ENCODE data around the gene CCDC190. TPM values are rescaled to one million over a fixed set of nuclear protein-coding genes. Genes with fewer than 3 reads are reported as not detected.

The CCDC190 gene
- polyA plus RNA-seq, 3 donors, result not detected

- no peak overlapping the region for H3K9ac ChIP-seq (ENCODE audit: insufficient read depth, low read length, poor library complexity, severe bottlenecking)
- WGBS (ENCODE audit: insufficient coverage), result 80% methylated on average over 1 of the region's 2 CpGs
- H3K36me3 ChIP-seq (replicated peaks in 1 of 2; ENCODE audit: control insufficient read depth in 1 of 2, insufficient read depth in 2 of 2, low read length in 2 of 2), result no peaks in the 10 kb centered on the region
- intact Hi-C loops (cut with micrococcal nuclease), result no loop called here
- TF ChIP-seq CTCF (IDR thresholded peaks at IDR 0.05), result no peak
- no peak overlapping the region for H3K4me2 ChIP-seq (replicated peaks; ENCODE audit: extremely low read depth, low read length, poor library complexity, severe bottlenecking)
- no peaks in the 10 kb centered on the region for H4K20me1 ChIP-seq (ENCODE audit: insufficient read depth, low read length)
- peaks cover 3 to 24% (median 13%) of the 10 kb centered on the region in 3 donors for H3K27me3 Mint-ChIP-seq (ENCODE audit: low read depth in 3 of 3)
- H3K4me1 Mint-ChIP-seq, result no peaks in the 10 kb centered on the region
- H3K4me3 Mint-ChIP-seq, result no peak overlapping the region
- H3K27ac Mint-ChIP-seq, result no peak overlapping the region
- H3K9me3 ChIP-seq (replicated peaks in 1 of 2; ENCODE audit: control insufficient read depth in 1 of 2, insufficient read depth in 1 of 2, low read length in 2 of 2), result peaks cover 9 to 17% of the 10 kb centered on the region in 2 donors
- no peak overlapping the region for H3K4me3 ChIP-seq (replicated peaks in 1 of 3; ENCODE audit: low read depth in 2 of 3, low read length in 3 of 3)
- H3K36me3 Mint-ChIP-seq, result no peaks in the 10 kb centered on the region
- H3K4me1 ChIP-seq (ENCODE audit: control insufficient read depth in 1 of 2, insufficient read depth in 2 of 2, low read length in 2 of 2), result no peaks in the 10 kb centered on the region
- H3K79me2 ChIP-seq (ENCODE audit: insufficient read depth, low read length), result no peaks in the 10 kb centered on the region
- peaks cover 7 to 23% (median 18%) of the 10 kb centered on the region in 7 donors for H3K9me3 Mint-ChIP-seq
- DNase-seq, result no peak
- H2AFZ ChIP-seq (ENCODE audit: insufficient read depth, low read depth, low read length, poor library complexity, severe bottlenecking), result no peak overlapping the region
- H3K27ac ChIP-seq (ENCODE audit: low read depth in 1 of 2, low read length in 2 of 2), result no peak overlapping the region
- peaks cover 0 to 2% of the 10 kb centered on the region in 2 donors for H3K27me3 ChIP-seq (ENCODE audit: control insufficient read depth in 2 of 2, insufficient read depth in 2 of 2, low read length in 2 of 2)
Measured at GRCh38 chr1:162908780-162909179, 47.8 kb upstream of the CCDC190 start.

- no peaks in the 10 kb centered on the region for H3K79me2 ChIP-seq (ENCODE audit: insufficient read depth, low read length)
- no peak overlapping the region for H3K27ac ChIP-seq (ENCODE audit: low read depth in 1 of 2, low read length in 2 of 2)
- H4K20me1 ChIP-seq (ENCODE audit: insufficient read depth, low read length), result no peaks in the 10 kb centered on the region
- Mint-ChIP-seq H3K27ac (no peak overlapping the region), H3K9me3 (peaks cover 7 to 21% (median 17%) of the 10 kb centered on the region in 7 donors), H3K4me3 (no peak overlapping the region), H3K36me3 (no peaks in the 10 kb centered on the region), H3K27me3 (ENCODE audit: low read depth in 3 of 3) (peaks cover 3 to 24% (median 13%) of the 10 kb centered on the region in 3 donors), H3K4me1 (no peaks in the 10 kb centered on the region)
- H3K4me2 ChIP-seq (replicated peaks; ENCODE audit: extremely low read depth, low read length, poor library complexity, severe bottlenecking), result no peak overlapping the region
- WGBS (ENCODE audit: insufficient coverage), result no CpG with 5 or more reads among the region's 2 CpGs
- no peak for DNase-seq
- H3K9me3 ChIP-seq (replicated peaks in 1 of 2; ENCODE audit: control insufficient read depth in 1 of 2, insufficient read depth in 1 of 2, low read length in 2 of 2), result peaks cover 9 to 12% of the 10 kb centered on the region in 2 donors
- H3K4me3 ChIP-seq (replicated peaks in 1 of 3; ENCODE audit: low read depth in 2 of 3, low read length in 3 of 3), result no peak overlapping the region
- no peak for TF ChIP-seq CTCF (IDR thresholded peaks at IDR 0.05)
- H3K9ac ChIP-seq (ENCODE audit: insufficient read depth, low read length, poor library complexity, severe bottlenecking), result no peak overlapping the region
- no peaks in the 10 kb centered on the region for H3K4me1 ChIP-seq (ENCODE audit: control insufficient read depth in 1 of 2, insufficient read depth in 2 of 2, low read length in 2 of 2)
- H3K36me3 ChIP-seq (replicated peaks in 1 of 2; ENCODE audit: control insufficient read depth in 1 of 2, insufficient read depth in 2 of 2, low read length in 2 of 2), result no peaks in the 10 kb centered on the region
- peaks cover 0 to 2% of the 10 kb centered on the region in 2 donors for H3K27me3 ChIP-seq (ENCODE audit: control insufficient read depth in 2 of 2, insufficient read depth in 2 of 2, low read length in 2 of 2)
- intact Hi-C loops (cut with micrococcal nuclease), result no loop called here
- no peak overlapping the region for H2AFZ ChIP-seq (ENCODE audit: insufficient read depth, low read depth, low read length, poor library complexity, severe bottlenecking)
Measured at GRCh38 chr1:162908236-162908635, 47.3 kb upstream of the CCDC190 start.
